GM18909 (cell line): ENCODE measurements around the gene ADGRL3.

Experiments used
- ATAC-seq: cut with Tn5 transposase; IDR thresholded peaks from one replicate; pipeline ENCODE4 v1.9.1; 2021; ENCODE audit warnings: mild to moderate bottlenecking; ENCODE audit not compliant: unreplicated experiment, poor library complexity

ADGRL3 gene

DNA sequence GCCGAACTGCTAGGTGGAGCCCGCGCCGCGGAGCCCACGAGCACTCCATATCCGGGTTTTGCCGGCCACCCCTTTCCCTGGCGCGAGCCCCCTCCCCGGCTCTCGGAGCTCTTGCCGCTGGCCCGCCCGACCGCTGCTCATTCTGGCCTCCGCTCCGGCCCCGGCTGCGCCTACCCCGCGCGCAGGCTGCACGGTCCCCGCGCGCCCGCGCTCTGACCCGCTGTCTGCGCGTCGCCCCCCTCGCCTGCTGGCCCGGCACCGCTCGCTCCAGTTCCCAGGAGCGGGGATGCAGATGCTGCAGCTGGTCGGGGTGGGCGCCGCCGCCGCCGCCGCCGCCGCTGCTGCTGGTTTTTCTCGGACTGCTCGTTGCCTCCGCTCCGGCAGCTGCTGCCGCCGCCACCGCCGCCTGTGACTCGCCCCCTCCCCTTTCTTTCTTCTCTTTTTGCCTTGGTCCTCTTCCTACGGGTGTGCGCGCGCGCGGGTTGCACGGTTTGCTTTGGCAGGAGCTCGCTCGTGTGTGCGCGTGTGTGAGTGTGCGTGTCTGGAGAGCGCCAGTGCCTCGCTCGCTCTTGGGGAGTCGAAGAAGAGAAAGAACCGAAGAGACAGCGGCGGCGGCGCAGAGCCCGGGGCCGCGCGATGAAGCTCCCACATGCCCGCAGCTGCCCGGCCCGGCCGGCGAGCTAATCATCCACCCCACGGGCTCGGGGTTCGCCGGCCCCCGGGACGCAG lies at the start of gene ADGRL3:
ADGRL3 (plus strand) TSS at position 140 of the 729 bp plus-strand sequence.
- ATAC-seq, result no peak

GRCh38 chr4:61152433-61152832 lies 47.7 kb upstream of the ADGRL3 start:
- ATAC-seq, result no peak

GRCh38 chr4:61160478-61160877 lies 39.6 kb upstream of the ADGRL3 start:
- no peak for ATAC-seq

GRCh38 chr4:61162116-61162515 lies 38.0 kb upstream of the ADGRL3 start:
- ATAC-seq, result no peak

DNA sequence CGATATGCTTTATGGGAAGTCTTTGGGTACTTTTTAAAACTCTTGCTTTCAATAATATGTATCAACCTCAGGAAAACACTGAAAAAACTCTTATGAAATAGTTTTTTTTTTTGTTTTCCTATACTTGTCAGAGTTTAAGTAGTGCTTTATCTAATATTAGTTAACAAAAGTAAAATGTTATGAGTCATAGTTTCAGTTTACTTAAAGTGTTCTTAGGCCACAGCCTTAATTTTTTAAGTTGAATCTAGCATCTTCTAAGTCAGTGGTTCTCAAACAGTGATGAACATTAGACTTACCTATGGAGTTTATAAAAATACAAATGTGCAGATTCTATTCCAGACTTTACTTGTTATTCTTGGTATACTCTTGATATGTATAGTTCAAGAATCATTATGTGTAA lies 26.3 kb upstream of the ADGRL3 start:
- ATAC-seq, result no peak

DNA sequence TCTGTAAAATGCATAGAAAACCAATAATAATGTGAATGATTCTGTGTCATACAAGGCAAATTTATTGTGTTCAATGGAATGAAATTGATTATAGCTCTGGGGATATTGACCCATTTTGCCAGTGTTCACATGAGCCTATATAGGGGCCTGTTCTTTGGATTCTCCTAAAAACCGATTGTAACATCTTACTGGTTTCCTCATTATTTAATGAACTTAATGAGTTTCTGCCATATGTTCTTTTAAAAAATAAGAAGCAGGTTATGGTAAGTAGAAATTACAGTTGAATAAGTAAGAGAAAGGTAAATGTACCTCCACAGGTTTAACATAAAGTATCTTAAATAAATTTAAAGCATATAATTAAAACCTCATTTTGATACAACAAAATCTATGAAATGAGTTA lies 24.6 kb upstream of the ADGRL3 start:
- no peak for ATAC-seq

DNA sequence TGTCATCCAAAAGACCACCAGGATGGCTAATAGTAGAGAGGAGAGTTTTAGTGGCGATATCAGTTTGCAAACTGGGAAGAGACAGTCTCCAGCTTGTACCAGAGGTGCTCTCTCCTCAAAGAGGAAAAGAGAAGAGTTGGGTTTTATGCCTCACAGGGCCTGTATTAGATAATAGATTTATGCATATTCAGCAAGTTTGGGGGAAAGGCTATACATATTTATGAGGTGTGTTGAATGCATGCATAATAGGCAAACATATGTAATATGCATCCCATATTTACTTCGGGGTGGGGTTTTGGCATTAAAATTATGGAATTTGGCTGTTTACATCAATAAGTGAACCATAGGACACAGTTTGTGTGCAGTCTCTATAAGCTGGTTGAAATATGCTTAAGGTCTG lies 22.8 kb upstream of the ADGRL3 start:
- ATAC-seq, result no peak

DNA sequence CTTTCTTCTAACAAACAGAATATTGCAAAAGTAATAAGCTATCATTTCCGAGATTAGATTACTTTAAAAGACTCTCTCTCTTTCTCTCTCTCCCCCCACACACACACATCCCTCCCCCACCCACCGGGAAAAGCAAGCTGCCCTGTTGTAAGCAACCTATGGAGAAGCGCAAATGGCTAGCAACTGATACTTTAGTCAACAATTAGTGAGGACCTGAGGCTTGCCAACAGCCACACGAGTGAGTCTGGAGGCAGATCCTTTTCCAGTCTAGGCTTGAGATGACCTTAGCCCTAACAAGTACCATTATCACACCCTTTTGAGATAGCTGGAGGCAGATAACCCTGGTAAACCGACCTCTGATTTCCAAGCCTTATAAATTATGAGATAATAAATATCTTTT lies 19.7 kb upstream of the ADGRL3 start:
- ATAC-seq, result no peak

DNA sequence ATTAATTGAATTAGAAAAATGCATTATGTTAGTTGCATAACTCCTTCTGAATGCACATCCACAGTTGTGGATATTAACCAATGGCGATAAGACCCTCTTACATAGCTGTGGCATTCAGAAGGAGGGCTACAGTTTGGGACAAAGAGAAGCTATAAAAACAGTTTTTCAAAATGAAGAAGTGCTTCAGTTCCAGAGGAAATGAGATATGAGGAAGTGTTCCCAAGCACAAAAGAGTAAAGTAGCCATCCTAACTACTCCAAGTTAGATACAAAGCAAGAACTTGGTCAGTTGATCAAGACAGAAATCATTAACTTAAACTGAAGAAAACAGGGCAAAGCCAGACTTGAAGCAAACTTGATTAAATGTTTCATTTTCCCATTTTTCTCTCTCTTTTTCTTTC lies 17.2 kb upstream of the ADGRL3 start:
- ATAC-seq, result no peak

GRCh38 chr4:61185288-61185687 lies 14.8 kb upstream of the ADGRL3 start:
- no peak for ATAC-seq

GRCh38 chr4:61192392-61192791 lies 7.7 kb upstream of the ADGRL3 start:
- ATAC-seq, result no peak

DNA sequence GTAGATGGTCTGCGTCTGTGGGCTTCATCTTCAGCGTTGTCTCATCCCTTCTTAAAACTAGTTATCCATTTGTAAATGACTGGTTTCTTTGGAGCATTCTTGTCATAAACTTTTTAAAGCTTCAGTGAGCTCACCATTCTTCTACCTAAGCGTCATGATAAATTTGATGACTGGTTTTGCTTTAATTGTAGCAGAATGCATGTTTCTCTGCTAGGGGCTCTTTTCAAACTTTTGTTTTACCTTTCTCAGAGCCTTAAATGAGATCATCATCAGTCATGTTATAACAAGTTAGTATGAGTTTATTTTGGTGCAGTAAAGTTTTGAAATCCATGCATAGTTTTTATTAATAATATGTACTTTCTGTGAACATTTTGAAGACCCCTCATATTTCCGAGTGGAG lies 6.3 kb upstream of the ADGRL3 start:
- ATAC-seq, result no peak

DNA sequence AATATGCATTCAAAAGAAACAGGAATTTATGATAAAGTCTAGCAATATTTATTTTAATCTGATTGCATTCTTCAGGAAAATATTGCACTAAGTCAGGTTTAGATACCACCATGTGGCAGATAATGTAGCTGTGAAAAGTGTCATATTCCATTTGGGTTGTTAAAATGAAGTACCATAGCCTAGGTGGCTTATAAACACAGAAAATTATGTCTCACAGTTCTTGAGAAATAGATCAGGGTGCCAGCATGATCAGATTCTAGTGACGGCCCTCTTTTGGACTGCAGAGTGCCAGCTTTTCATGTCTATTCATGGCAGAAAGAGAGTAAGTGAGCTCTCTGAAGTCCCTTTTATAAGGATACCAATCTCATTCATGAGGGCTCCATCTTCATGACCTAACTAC lies 5.6 kb upstream of the ADGRL3 start:
- no peak for ATAC-seq

GRCh38 chr4:61195101-61195500 lies 5.0 kb upstream of the ADGRL3 start:
- ATAC-seq, result no peak

- no peak for ATAC-seq
Observed at GRCh38 chr4:61198686-61199085, 1.4 kb upstream of the ADGRL3 start.

- no peak for ATAC-seq
Observed at GRCh38 chr4:61199873-61200186, 296 bp upstream of the ADGRL3 start.

DNA sequence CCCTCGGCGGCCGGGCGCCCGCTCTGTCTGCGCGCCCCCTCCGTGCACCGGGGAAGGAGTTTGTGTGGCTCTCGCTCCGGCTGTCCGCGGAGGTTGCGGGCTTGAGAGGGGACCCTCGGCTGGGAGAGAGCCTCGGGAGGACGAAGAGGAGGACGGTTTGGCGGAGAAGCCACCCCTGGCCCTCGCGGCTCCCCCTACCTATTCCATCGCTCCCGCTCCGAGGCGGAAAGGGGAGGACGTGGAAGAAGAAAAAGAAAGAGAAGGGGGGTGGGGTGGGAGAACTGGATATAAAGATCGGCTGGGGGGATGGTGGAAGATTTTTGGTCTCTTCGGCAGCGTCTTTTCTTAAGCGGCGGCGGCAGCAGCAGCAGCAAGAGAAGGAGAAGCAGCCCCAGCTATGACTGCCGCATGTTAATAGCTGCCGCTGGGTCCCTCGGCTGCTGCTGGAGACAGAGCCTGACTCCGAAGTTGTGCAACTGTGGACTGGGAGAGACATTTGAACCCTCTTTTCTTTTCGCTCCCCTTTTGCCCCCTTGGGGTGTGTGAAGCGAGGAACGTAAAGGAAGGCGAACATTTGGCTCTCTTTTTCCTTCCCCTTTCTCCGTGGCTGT lies 895 bp downstream of the ADGRL3 start:
- no peak for ATAC-seq

- no peak for ATAC-seq
Observed at GRCh38 chr4:61201561-61201960, 1.4 kb downstream of the ADGRL3 start.

GRCh38 chr4:61201961-61202637 lies 2.0 kb downstream of the ADGRL3 start:
- ATAC-seq, result no peak

- ATAC-seq, result no peak
Observed at GRCh38 chr4:61202638-61203435, 2.7 kb downstream of the ADGRL3 start.

DNA sequence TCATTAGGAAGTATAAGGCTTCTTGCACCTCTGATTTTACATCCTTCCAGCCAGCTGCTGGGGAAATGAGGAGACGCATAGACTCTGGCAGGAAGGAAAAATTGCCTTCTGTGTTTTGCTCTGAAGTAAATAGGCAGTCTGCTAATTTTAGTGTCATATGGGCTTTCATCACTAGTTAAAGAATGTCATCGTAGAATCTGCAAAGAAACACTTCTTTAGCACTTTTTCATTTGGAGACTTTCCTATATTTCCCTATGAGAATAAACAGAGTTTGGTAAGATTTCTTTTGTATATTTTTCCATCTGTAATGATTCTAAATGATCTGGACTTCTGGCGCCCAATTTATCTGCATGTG lies 3.3 kb downstream of the ADGRL3 start:
- ATAC-seq, result no peak
